Measurements from ENCODE around the gene CBL.

CBL gene

GRCh38 chr11:119320776-119321524 lies 114.8 kb downstream of the CBL start:
- peak; percentile 23 for TF ChIP-seq CTCF (IDR thresholded peaks at IDR 0.05; ENCODE audit: extremely low read depth, insufficient read depth, missing control alignments)
- in situ Hi-C loops (cut with MboI; ENCODE audit: low pct_unique_long_range_greater_than_20kb, low sequenced_read_pairs, unreplicated experiment) = no loop called here
- peak; percentile 91 for DNase-seq (ENCODE audit: low spot score)

GRCh38 chr11:119322360-119322739 lies 116.2 kb downstream of the CBL start:
- in situ Hi-C loops (cut with MboI; ENCODE audit: low pct_unique_long_range_greater_than_20kb, low sequenced_read_pairs, unreplicated experiment) = no loop called here
- DNase-seq (ENCODE audit: low spot score) = no peak
- TF ChIP-seq CTCF (IDR thresholded peaks at IDR 0.05; ENCODE audit: extremely low read depth, insufficient read depth, missing control alignments) = no peak

- no peak for DNase-seq (ENCODE audit: low spot score)
- in situ Hi-C loops (cut with MboI; ENCODE audit: low pct_unique_long_range_greater_than_20kb, low sequenced_read_pairs, unreplicated experiment) = no loop called here
- TF ChIP-seq CTCF (IDR thresholded peaks at IDR 0.05; ENCODE audit: extremely low read depth, insufficient read depth, missing control alignments) = no peak
Observed at GRCh38 chr11:119322921-119323531, 116.9 kb downstream of the CBL start.

- in situ Hi-C loops (cut with MboI; ENCODE audit: low pct_unique_long_range_greater_than_20kb, low sequenced_read_pairs, unreplicated experiment) = no loop called here
- DNase-seq (ENCODE audit: low spot score) = peak; percentile 69
- TF ChIP-seq CTCF (IDR thresholded peaks at IDR 0.05; ENCODE audit: extremely low read depth, insufficient read depth, missing control alignments) = peak; percentile 84
Observed at GRCh38 chr11:119323532-119324033, 117.4 kb downstream of the CBL start.

GRCh38 chr11:119324189-119324588 lies 118.0 kb downstream of the CBL start:
- in situ Hi-C loops (cut with MboI; ENCODE audit: low pct_unique_long_range_greater_than_20kb, low sequenced_read_pairs, unreplicated experiment) = no loop called here
- DNase-seq (ENCODE audit: low spot score) = no peak
- no peak for TF ChIP-seq CTCF (IDR thresholded peaks at IDR 0.05; ENCODE audit: extremely low read depth, insufficient read depth, missing control alignments)

- in situ Hi-C loops (cut with MboI; ENCODE audit: low pct_unique_long_range_greater_than_20kb, low sequenced_read_pairs, unreplicated experiment) = no loop called here
- DNase-seq (ENCODE audit: low spot score) = no peak
Observed at GRCh38 chr11:119329320-119329719, 123.2 kb downstream of the CBL start.

More at GRCh38 chr11:119329320-119329719, 123.2 kb downstream of the CBL start:
- no peak for TF ChIP-seq CTCF (IDR thresholded peaks at IDR 0.05; ENCODE audit: extremely low read depth, insufficient read depth, missing control alignments)

Measured in GM13977 (cell line).